Effector CD8-positive, alpha-beta T cell (primary cell): ENCODE results near the gene CDC34.

ENCODE experiments used
- DNase-seq: peaks from one replicate; lab custom pipeline; 2025; lab: John Stamatoyannopoulos, UW

Gene CDC34

DNA sequence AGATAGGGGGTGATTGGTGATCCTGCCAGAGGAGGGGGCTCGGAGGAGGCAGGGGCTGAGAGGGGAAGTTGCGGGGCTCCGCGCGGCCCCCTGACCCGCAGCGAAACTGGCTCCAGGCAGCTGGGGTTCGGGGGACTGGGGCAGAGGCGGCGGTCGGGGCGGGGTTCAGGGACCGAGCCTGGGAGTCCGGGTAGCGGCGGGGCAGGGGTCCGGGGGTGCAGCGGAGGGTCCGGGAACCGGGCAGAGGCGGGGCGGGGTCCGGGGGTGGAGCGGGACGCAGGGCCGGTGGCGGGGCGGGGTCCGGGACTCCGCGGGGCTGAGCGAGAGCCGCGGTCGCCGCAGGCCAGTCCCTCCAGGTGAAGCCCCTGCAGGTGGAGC lies 34.1 kb upstream of the CDC34 start:
- DNase-seq = no peak

DNA sequence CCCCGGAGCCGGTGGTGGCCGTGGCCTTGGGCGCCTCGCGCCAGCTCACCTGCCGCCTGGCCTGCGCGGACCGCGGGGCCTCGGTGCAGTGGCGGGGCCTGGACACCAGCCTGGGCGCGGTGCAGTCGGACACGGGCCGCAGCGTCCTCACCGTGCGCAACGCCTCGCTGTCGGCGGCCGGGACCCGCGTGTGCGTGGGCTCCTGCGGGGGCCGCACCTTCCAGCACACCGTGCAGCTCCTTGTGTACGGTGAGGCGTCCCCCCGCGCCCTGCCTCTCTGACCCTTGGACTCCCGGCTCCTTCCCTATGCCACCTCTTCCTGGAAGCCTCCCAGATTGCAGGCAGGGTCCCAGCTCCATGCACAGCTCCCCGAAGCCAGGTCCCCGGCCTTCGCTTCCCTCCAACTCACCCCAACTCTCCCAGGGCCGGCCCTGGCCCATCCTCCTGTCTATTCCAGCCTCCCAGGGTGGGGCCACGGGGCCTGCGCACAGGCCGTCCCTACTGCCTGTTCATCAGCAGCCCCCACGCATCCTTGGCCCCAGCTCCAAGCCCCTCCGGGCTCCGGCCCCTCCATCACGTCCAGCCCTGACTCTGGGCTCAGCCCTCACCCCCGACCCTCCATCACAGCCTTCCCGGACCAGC lies 33.6 kb upstream of the CDC34 start:
- no peak for DNase-seq

DNA sequence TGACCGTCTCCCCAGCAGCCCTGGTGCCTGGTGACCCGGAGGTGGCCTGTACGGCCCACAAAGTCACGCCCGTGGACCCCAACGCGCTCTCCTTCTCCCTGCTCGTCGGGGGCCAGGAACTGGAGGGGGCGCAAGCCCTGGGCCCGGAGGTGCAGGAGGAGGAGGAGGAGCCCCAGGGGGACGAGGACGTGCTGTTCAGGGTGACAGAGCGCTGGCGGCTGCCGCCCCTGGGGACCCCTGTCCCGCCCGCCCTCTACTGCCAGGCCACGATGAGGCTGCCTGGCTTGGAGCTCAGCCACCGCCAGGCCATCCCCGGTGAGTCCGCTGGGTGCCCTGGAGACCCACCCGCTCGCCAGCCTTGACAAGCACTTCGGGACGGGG lies 33.1 kb upstream of the CDC34 start:
- DNase-seq = no peak

DNA sequence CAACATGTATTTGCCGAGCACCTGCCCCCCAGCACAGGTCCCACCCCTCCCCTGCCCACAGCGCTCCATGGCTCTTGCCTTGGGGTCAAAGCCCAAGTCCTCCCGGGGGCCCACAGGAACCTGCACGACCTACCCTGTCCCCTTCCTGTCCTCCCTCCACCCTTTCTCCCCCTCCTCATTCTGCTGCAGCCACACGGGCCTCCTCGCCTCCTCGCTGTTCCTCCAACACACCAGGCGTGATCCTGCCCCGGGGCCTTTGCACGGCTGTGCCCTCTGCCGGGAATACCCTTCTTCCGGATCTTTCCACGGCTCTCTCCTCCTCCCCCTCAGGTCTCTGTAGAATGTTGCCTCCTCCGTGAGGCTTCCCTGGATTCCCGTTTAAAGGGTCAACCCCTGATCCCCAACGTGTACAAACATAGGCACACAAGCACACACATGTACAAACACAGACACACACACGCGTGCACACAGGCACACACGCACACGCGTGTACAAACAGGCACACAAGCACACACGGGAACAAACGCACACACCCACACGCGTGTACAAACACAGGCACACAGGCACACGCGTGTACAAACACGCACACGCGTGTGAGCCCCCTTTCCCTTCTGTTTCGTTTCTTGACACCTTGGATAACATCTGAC lies 32.5 kb upstream of the CDC34 start:
- DNase-seq = no peak

DNA sequence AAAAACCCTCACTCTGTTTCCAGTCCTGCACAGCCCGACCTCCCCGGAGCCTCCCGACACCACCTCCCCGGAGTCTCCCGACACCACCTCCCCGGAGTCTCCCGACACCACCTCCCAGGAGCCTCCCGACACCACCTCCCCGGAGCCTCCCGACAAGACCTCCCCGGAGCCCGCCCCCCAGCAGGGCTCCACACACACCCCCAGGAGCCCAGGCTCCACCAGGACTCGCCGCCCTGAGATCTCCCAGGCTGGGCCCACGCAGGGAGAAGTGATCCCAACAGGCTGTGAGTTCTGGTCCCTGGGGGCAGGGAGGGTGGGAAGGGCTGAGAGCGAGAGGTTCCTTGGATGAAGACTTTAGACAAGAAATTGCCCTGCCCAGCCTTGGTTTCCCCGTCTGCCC lies 29.9 kb upstream of the CDC34 start:
- no peak for DNase-seq

DNA sequence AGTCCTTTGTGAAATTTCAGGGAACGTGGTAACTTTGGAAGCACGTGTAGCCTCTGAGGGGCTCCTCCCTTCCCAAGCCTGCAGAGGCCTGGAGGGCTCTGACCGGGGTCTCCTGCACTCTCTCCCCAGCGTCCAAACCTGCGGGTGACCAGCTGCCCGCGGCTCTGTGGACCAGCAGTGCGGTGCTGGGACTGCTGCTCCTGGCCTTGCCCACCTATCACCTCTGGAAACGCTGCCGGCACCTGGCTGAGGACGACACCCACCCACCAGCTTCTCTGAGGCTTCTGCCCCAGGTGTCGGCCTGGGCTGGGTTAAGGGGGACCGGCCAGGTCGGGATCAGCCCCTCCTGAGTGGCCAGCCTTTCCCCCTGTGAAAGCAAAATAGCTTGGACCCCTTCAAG lies 26.9 kb upstream of the CDC34 start:
- DNase-seq = no peak

DNA sequence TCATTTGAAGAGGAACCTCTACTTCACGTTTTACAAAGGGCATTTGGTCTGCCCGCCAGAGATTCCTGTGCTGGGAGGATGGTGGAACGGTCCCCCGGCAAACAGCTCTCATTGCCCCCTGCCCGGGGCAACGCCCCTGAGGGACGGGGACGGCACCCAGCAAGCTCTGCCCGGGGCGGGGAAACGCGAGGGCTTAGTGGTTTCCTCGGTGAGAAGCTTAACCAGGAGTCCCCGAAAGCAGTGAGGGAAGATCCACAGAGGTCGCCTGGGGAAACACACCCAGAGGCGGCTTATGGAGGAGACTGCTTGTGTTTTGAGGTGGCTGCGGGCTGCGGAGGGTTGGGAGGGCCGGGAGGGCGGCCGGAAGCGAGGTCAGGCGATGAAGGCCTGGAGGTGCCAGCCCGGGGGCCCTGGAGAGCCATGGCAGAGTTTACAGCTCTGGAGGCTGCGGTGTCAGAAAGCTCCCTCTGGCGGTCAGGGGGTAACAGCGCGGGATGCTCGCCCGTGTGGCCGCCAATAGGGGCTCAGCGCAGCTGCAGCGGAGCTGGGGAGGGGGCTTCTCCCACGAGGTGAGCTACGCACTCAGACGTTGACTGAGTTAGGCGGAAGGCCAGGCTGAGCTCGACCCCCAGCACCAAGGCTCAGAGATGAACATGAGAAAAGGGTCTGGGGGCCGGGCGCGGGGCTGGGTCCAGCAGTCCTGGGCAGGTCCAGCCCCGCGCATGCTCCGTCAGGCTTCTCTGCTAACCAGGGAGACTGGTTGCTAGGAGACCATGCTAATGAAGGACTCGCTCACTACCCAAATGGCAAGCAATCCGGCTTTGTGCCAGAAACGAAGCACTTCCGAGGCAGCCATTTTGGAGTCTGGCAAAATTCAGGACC lies 24.9 kb upstream of the CDC34 start:
- peak; percentile 90 for DNase-seq

DNA sequence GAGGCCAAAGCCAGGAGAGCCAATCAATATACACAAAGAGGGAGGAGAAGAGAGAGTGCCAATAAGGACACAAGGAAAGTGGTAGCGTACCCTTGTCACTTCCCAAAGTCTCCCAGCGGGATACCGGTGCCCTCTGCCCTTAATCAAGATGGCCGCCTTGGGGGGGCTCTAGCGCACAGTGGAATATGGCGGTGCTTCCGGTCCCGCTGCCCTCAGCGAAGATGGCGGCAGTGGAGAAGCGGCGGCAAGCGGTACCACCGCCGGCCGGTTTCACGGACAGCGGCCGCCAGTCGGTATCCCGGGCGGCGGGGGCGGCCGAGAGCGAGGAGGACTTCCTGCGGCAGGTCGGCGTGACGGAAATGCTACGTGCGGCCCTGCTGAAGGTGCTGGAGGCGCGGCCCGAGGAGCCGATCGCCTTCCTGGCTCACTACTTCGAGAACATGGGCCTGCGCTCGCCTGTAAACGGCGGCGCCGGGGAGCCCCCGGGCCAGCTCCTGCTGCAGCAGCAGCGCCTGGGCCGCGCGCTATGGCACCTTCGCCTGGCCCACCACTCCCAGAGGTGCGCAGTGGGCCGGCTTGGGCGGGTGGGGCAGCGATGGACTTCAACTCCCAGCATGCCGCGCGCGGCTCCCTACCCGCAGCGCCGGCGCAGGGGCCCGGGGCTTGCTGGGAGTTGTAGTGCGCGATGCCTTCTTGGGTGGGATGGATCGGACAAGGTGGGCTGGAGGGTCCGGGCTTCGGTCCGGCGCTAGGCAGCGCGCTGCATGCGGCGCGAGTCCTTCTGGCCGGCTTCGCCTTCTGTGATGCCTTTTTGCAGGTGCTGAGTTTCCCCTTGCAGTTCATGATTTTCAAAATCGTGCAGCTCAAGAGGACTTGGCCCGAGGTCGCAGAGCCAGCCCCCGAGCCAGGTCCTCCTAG lies 24.0 kb upstream of the CDC34 start, which contains the start of gene TPGS1:
TPGS1 (plus strand) TSS at position 212 of the 918 bp plus-strand sequence; CDS start at position 222, 10 bp downstream.
- peak; percentile 90 for DNase-seq

DNA sequence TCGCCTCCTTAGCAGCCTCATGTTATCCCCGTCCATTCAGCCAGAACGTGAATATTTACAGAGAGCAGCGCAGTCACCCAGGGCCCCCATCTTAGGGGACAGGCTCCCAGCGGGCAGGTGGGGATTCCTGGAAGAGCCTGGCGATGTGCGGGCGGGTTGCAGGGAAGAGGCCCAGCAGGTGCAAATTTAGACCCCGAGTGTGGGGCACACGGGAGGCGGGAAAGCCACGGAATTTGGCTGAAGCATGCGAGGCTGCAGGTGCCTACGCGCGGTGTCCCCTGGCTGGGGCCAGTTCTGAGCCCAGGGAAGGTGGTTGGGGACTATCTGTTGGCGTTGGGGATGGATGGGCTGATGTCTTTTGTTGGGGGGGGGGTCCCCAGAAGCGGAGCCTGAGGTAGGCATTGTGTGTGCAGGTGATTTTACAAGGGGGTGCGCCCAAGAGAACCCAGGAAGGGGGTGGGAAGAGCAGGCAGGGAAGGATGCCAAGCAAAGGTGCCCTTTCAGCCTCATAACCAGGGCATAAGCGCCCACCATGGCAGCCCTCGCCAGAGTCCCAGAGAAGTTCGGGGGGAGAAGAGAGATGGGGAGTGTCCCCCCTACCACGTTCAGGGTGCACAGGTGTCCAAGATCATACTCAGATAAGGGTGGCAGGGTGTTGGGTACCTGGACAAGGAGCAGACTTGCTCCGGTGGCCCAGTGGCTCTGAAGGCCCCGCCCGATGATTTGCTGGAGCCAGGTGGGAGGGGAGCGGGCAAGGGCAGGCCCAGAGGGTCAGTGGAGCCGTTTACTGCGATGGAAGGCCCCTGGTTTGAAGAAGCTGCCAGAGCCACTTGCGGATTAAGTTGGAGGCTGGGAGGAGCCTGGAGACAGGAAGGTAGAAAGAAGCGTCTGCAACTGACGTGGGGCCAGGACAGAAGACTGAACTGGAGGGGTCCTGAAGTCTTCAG lies 23.1 kb upstream of the CDC34 start:
- DNase-seq = no peak

DNA sequence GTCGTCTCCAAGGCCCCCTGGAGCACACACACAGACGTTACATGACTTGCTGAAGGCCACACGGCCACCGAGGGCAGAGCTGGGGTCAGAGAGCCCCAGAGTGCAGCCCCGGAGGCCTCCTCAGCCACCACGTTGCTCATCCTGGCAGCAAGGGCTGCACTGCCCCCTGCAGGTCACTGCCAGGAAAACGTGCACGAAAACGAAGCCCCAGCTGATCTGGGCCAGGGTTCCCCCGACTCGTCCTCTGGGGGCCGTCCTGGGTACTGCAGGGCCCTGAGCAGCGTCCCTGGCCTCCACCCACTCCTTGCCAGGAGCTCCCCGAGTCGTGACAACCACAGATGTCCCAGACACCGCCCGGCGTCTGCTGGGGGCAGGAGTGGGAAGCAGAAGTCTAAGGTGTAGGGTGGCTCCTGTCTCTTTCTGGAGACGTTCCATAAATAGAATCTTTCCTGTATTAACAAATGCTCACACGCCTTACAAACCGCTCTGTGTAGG lies 20.9 kb upstream of the CDC34 start:
- DNase-seq = peak; percentile 84

DNA sequence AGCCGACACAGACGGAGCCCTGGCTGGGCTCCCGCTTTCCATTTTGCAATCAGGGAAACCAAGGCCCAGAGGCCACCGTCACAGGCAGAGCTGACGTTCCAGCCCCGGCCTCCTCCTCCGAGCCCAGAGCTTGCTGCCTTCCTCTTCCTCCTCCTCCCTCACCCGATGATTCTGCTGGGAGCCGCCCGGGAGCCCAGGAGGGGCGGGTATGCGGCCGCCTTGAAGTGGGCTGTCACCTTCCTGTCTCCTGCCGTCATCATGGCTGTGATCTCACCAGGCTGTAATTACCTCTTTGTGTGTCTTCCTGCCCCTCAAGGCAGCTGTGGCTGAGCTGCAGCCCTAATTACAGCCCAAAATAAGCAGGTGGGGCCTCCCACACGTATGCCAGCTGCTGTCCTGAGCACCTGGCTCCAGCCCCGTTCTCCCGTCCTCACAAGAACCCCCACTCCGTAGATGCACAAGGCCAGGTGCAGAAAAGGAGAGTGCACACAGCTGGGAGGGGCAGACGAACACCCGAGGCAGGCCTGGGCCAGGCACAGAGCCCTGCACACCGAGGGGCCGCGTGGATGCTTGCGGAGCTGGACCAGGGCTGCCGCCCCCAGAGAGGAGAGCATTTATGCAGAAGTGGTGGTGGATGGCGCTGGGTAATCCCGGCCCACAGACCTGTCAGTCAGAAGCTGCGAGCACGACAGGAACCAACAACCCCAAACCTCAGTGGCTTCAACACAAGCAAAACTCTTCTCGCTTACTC lies 20.3 kb upstream of the CDC34 start:
- DNase-seq = peak; percentile 83

DNA sequence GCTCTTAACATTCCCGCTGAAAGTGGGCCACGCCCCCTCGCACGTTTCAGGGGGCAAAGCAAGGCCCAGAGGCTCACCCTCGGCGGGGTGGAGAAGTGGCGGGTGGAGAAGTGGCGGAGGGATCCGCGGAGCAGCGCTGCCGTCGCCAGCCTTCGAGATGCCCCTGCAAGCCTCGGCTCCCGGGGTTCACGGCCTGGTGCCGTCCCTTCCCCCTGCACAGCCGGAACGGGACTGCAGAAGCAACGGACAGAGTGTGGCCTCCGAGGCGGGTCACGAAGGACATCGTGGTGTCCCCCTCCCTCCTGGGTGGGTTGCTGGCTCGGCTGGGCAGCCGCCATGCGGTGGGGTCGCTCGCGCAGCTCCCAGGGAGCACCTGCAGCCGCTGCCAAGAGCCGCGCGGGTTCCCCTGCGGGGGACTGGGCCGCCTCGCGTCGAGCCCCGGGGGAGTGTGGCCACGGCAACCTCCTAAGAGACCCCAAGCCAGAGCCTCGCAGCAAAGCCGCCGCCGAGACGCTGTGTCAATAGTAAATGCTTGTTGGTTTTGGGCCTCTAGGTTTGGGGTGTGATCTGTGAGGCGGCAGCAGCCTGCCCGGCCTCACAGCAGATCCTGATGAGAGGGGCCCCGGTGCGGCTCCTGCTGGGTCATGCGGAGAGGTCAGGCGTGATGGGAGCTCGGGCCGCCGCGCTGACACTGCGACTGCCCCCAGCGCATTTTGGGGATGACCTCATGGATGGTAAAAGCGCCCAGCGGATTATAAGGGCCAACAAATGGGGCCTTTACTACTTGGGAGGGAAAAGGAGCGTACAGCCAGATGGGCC lies 18.8 kb upstream of the CDC34 start:
- DNase-seq = no peak

DNA sequence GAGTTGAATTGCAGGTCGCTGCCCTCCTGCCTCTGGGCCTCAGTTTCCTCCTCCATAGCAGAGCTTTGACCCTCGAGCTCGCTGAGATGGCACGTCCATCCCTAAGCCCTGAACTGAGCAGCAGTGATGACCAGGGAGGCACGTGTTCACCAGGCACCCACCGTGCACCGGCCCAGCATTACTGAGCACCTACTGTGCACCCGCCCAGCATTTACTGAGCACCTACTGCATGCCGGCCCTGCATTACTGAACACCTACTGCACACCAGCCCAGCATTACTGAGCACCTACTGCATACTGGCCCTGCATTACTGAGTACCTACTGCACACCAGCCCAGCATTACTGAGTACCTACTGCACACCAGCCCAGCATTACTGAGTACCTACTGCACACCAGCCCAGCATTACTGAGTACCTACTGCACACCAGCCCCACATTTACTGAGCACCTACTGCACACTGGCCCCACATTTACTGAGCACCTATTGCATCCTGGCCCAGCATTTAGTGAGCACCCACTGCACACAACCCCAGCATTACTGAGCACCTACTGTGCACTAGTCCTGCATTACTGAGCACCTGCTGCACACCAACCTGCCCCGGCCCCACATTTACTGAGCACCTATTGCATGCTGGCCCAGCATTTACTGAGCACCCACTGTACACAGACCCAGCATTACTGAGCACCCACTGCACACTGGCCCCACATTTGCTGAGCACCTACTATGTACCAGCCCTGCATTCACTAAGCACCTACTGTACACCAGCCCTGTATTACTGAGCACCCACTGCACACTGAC lies 18.0 kb upstream of the CDC34 start:
- DNase-seq = no peak

DNA sequence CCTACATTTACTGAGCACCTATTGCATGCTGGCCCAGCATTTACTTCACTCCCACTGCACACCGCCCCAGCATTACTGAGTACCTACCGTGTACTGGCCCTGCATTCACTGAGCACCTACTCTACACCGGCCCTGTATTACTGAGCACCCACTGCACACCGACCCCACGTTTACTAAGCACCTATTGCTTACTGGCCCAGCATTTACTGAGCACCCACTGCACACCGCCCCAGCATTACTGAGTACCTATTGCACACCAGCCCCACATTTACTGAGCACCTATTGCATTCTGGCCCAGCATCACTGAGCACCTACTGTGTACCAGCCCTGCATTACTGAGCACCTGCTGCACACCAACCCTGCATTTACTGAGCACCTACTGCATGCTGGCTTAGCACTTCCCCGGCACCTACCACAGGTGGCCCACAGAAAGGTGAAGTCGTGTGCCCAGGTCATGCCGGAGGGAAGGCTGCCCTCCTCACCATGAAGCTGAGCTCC lies 17.3 kb upstream of the CDC34 start:
- DNase-seq = no peak

DNA sequence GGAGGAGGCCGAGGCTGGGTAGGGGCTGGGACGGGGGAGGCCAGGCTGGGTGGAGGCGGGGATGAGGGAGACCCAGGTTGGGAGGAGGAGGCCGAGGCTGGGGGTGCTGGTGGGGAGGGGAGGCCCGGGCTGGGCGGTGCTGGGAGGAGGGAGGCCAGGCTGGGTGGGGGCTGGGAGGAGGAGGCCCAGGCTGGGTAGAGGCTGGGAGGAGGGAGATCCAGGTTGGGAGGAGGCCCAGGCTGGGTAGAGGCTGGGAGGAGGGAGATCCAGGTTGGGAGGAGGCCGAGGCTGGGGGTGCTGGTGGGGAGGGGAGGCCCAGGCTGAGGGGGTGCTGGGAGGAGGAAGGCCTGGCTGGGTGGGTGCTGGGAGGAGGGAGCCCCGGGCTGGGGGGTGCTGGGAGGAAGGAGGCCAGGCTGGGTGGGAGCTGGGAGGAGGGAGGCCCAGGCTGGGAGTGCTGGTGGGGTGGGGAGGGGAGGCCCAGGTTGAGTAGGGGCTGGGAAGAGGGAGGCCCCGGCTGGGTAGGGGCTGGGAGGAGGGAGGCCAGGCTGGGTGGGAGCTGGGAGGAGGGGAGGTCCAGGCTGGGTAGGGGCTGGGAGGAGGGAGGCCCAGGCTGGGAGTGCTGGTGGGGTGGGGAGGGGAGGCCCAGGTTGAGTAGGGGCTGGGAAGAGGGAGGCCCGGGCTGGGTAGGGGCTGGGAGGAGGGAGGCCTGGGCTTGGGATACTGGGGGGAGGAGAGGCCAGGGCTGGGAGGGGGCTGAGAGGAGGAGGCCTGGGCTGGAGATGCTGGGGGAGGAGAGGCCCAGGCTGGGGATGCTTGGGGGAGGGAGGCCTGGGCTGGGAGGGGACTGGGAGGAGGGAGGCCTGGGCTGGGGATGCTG lies 13.6 kb upstream of the CDC34 start:
- DNase-seq = no peak

DNA sequence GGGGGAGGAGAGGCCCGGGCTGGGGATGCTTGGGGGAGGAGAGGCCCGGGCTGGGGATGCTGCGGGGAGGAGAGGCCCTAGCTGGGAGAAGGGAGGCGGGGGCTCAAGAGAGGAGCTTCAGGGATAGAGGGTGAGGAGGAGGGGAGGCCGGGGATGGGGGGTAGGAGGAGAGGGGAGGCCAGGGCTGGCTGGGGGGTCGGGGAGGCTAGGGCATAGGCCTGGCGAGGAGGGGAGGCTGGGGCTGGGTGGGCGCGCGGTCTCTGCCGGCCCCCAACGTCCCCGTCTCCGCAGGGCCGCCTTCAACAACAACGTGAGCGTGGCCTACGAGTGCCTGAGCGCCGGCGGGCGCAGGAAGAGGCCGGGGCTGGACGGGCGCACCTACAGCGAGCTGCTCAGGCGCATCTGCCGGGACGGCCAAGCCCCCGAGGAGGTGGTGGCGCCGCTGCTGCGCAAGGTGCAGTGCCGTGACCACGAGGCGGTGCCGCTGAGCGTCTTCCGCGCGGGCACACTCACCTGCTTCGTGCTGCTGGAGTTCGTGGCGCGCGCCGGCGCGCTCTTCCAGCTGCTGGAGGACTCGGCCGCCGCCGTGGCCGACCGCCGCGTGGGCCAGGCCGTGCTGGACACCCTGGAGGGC lies 12.8 kb upstream of the CDC34 start:
- DNase-seq = peak; percentile 27
